GM23248 (cell line): ENCODE data around the gene ARFGEF2. TPM values are rescaled to one million over a fixed set of nuclear protein-coding genes. Genes with fewer than 3 reads are reported as not detected.

Experiments
- DNase-seq: peaks from one replicate; pipeline ENCODE4 v3.0.0-alpha.2; 2015
- H2AFZ ChIP-seq: fragments of 200-600 bp; sonication (generic); 2 replicates; pipeline ENCODE4 v1.6.1; 2016; ENCODE audit warnings: antibody characterized with exemption
- H3F3A ChIP-seq: fragments of 200-600 bp; sonication (generic); 2 replicates; pipeline ENCODE4 v1.6.1; 2016; ENCODE audit warnings: mild to moderate bottlenecking, antibody characterized with exemption, mixed run types; ENCODE audit not compliant: insufficient read depth
- H3K27ac ChIP-seq: fragments of 200-600 bp; sonication (generic); 2 replicates; pipeline ENCODE4 v1.5.1; 2016; ENCODE audit warnings: mild to moderate bottlenecking
- H3K27me3 ChIP-seq: fragments of 200-600 bp; sonication (generic); replicated peaks from 2 replicates; pipeline ENCODE4 v1.6.1; 2016; ENCODE audit warnings: mild to moderate bottlenecking; ENCODE audit not compliant: insufficient read depth
- H3K36me3 ChIP-seq: fragments of 200-600 bp; sonication (generic); 2 replicates; pipeline ENCODE4 v1.6.1; 2016; ENCODE audit warnings: low read depth, mild to moderate bottlenecking
- H3K4me1 ChIP-seq: fragments of 200-600 bp; sonication (generic); 2 replicates; pipeline ENCODE4 v1.6.1; 2016; ENCODE audit warnings: mild to moderate bottlenecking; ENCODE audit not compliant: insufficient read depth
- H3K4me2 ChIP-seq: fragments of 200-600 bp; sonication (generic); one replicate; pipeline ENCODE4 v1.6.1; 2016; ENCODE audit warnings: mild to moderate bottlenecking; ENCODE audit not compliant: unreplicated experiment
- H3K4me3 ChIP-seq: fragments of 200-600 bp; sonication (generic); 2 replicates; pipeline ENCODE4 v1.5.1; 2016; ENCODE audit warnings: mild to moderate bottlenecking
- H3K79me2 ChIP-seq: fragments of 200-600 bp; sonication (generic); 2 replicates; pipeline ENCODE4 v1.6.1; 2016; ENCODE audit warnings: mild to moderate bottlenecking; ENCODE audit not compliant: insufficient read depth
- H3K9ac ChIP-seq: fragments of 200-600 bp; sonication (generic); 2 replicates; pipeline ENCODE4 v1.6.1; 2016; ENCODE audit warnings: mild to moderate bottlenecking
- H3K9me2 ChIP-seq: fragments of 200-600 bp; sonication (generic); 2 replicates; pipeline ENCODE4 v1.6.1; 2016; ENCODE audit warnings: mixed run types, mild to moderate bottlenecking, moderate library complexity; ENCODE audit not compliant: insufficient read depth
- H3K9me3 ChIP-seq: fragments of 200-600 bp; sonication (generic); one replicate; pipeline ENCODE4 v1.6.1; 2017; ENCODE audit warnings: low read depth
- H4K20me1 ChIP-seq: fragments of 200-600 bp; sonication (generic); 2 replicates; pipeline ENCODE4 v1.6.0; 2016; ENCODE audit not compliant: insufficient read depth
- EZH2 ChIP-seq: fragments of 200-600 bp; sonication (generic); IDR thresholded peaks from 2 replicates; pipeline ENCODE4 v1.6.1; 2018; ENCODE audit warnings: antibody characterized with exemption, mild to moderate bottlenecking; ENCODE audit not compliant: insufficient read depth, poor library complexity, severe bottlenecking
- EZH2phosphoT487 ChIP-seq: fragments of 200-600 bp; sonication (generic); IDR thresholded peaks from 2 replicates; pipeline ENCODE4 v1.6.1; 2018; ENCODE audit warnings: antibody characterized with exemption, moderate library complexity, mild to moderate bottlenecking, low read depth; ENCODE audit not compliant: insufficient read depth
- WGBS, 2 experiments: methylation state at CpG; one replicate each; pipeline ENCODE4 v1.1.6; 2015 to 2017; ENCODE audit warnings: low lambda C conversion rate in 2 of 2, low coverage in 1 of 2; ENCODE audit errors: missing lambda C conversion rate in 2 of 2; 5-methylcytosine and 5-hydroxymethylcytosine counted together
- in situ Hi-C: fragments of 300-500 bp; cut with MboI; formaldehyde crosslinking; loops from 2 replicates; pipeline ENCODE4 v1.15.0; 2020
- polyA plus RNA-seq: library from polyadenylated mRNA; unstranded; fragments of >200 nt; fragmentation: Nextera tagmentation; extraction: Ambion mirVana; gene quantifications from 2 replicates; pipeline ENCODE4 v1.2.1, GENCODE V29; 2016
- total RNA-seq: library from RNA; depleted of rRNA; stranded (reverse); fragments of >200 nt; shearing (Covaris generic); gene quantifications from 2 replicates; pipeline ENCODE4 v1.2.3, GENCODE V29; 2014

ARFGEF2 gene
- total and polyA plus RNA-seq, 2 experiments from 2014 or later, result 7.0 to 30.6 TPM

DNA sequence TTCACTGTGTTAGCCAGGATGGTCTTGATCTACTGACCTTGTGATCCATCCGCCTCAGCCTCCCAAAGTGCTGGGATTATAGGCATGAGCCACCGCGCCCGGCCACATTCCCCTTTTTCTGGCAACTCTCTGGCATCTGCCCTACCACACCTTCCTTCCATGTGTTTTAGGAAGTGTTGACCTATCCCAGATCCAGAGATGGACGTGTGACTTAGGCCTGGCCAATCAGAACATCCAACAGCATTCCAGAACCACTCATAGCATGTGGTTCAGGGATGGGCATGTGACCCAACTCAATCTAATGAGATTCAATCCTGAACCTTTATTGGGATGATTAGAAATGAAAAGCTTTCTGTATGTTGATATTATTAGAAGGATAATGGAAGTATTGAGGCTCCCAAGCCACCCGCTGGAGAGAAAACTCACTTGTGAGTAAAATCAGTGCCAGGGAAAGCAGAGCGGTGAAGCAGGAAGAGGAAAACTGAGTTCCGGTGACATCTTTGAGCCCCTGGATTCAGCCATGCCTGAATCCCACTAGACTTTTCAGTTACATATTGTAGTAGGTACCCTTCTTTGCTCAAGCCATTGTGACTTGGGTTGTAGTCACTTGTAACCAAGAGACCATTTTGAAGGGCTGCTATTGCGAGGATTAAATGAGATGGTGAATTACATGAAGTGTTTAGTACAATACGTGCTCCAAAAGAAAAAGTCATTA, 42.8 kb upstream of the ARFGEF2 start:
- H4K20me1 ChIP-seq, result no peaks in the 10 kb centered on the region
- no peak overlapping the region for H2AFZ ChIP-seq
- no peaks in the 10 kb centered on the region for H3F3A ChIP-seq
- H3K36me3 ChIP-seq, result no peaks in the 10 kb centered on the region
- no peak for DNase-seq
- 0 out of 2 replicates have a peak, but pooled peaks cover 9% of the 10 kb centered on the region for H3K4me1 ChIP-seq
- no peak for TF ChIP-seq EZH2
- no peak for TF ChIP-seq EZH2phosphoT487
- no peak overlapping the region for H3K4me2 ChIP-seq
- H3K9me2 ChIP-seq, result no peaks in the 10 kb centered on the region
- H3K27me3 ChIP-seq, result no peaks in the 10 kb centered on the region
- 75 to 79% methylated on average over 10 of the region's 10 CpGs for WGBS, 2 experiments
- H3K9ac ChIP-seq, result no peak overlapping the region
- H3K9me3 ChIP-seq, result no peaks in the 10 kb centered on the region
- H3K4me3 ChIP-seq, result no peak overlapping the region
- H3K27ac ChIP-seq, result no peak overlapping the region
- H3K79me2 ChIP-seq, result no peaks in the 10 kb centered on the region
- in situ Hi-C loops, result no loop called here

DNA sequence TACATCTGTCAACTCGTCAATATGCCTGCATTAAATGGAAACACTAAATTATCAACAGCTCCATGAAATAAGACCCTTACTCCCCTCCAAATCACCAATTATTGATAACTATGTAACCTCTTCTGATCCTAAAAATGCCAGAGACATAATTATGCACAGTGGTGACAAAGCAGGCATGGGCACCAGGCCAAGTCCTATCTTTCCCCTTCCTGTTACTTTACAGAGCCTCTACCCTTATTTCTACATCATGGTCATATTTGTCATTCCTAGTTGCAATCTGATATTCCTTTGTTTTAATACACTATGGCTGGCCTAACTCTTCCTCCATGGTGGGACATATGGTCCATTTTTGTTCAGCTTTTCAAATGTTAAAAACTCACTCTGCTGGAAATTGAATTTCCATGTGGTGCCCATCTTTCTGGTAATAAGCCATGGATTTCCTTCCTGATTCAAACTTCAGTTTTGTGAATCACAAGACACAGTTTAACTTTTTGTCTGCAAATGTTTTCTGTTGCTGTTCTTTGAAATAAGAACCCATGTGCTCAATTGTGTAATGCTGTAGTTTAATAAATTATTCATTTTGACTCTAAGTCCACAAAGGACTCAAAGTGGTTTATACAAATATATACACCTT, 41.8 kb upstream of the ARFGEF2 start:
- H3K36me3 ChIP-seq, result no peaks in the 10 kb centered on the region
- no peaks in the 10 kb centered on the region for H3K27me3 ChIP-seq
- TF ChIP-seq EZH2phosphoT487 (no peak), EZH2 (no peak)
- H3F3A ChIP-seq, result no peaks in the 10 kb centered on the region
- WGBS, 2 experiments, result 16 to 19% methylated on average over 1 of the region's 1 CpG
- H4K20me1 ChIP-seq, result no peaks in the 10 kb centered on the region
- H3K9me3 ChIP-seq, result no peaks in the 10 kb centered on the region
- H3K4me1 ChIP-seq, result 0 out of 2 replicates have a peak, but pooled peaks cover 9% of the 10 kb centered on the region
- H3K27ac ChIP-seq, result no peak overlapping the region
- no peak overlapping the region for H2AFZ ChIP-seq
- no peak overlapping the region for H3K4me3 ChIP-seq
- no peak overlapping the region for H3K4me2 ChIP-seq
- no peak overlapping the region for H3K9ac ChIP-seq
- H3K9me2 ChIP-seq, result no peaks in the 10 kb centered on the region
- no peaks in the 10 kb centered on the region for H3K79me2 ChIP-seq
- DNase-seq, result no peak
- in situ Hi-C loops, result no loop called here

DNA sequence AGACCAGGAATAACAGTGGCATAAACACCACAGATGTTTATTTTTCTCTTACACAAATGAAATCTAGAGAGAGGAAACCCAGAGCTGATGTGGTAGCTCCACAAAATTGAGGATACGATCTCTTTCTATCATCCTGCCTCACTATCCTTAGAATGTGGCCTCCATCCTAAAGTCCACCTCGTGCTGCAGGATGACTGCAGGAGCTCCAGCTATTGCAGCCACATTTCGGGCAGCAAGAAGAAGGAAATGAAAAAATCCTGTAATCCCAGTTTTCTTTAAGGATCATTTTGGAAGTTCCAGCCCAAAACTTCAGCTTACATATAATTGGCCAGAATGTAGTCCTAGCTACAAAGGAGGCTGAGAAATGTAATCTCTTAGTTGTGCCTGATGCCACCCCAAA, 41.2 kb upstream of the ARFGEF2 start:
- 49 to 59% methylated on average over 3 of the region's 3 CpGs for WGBS, 2 experiments
- no peak for TF ChIP-seq EZH2
- no peak for TF ChIP-seq EZH2phosphoT487
- 0 out of 2 replicates have a peak, but pooled peaks cover 9% of the 10 kb centered on the region for H3K4me1 ChIP-seq
- H3K9me2 ChIP-seq, result no peaks in the 10 kb centered on the region
- DNase-seq, result no peak
- H2AFZ ChIP-seq, result no peak overlapping the region
- no peaks in the 10 kb centered on the region for H3F3A ChIP-seq
- H4K20me1 ChIP-seq, result no peaks in the 10 kb centered on the region
- H3K9ac ChIP-seq, result no peak overlapping the region
- H3K36me3 ChIP-seq, result no peaks in the 10 kb centered on the region
- H3K4me3 ChIP-seq, result no peak overlapping the region
- no peaks in the 10 kb centered on the region for H3K27me3 ChIP-seq
- H3K9me3 ChIP-seq, result no peaks in the 10 kb centered on the region
- in situ Hi-C loops, result no loop called here
- no peak overlapping the region for H3K27ac ChIP-seq
- no peaks in the 10 kb centered on the region for H3K79me2 ChIP-seq
- H3K4me2 ChIP-seq, result no peak overlapping the region

DNA sequence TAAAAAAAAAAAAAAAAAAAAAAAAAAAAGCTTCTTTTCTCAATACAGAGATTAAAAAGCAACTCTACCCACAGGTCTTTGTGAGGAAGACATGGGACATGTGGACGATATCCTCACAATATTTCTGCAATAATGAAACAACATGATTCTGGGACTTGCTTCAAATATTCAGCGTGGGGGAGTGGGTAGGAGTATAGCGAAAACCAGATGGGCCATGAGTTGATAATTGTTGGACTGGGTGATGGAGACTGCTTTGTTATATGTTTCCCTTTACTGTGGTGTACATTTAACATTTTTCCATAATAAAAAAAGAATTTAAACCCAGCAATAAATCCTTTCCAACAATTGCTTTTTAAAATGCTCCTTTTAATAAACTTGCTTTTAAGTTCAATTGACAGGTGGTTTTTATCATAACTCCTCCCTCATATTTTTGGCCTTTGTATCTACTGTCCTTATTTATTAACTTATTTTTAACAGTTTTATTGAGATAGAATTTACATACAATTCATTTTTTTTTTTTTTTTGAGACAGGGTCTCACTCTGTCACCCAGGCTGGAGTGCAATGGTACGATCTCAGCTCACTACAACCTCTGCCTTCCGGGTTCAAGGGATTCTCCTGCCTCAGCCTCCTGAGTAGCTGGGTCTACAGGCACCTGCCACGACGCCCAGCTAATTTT, 40.4 kb upstream of the ARFGEF2 start:
- in situ Hi-C loops, result no loop called here
- Histone ChIP-seq H3K4me3 (no peak overlapping the region), H3K27ac (no peak overlapping the region), H3K9me2 (no peaks in the 10 kb centered on the region), H3K9ac (no peak overlapping the region), H3K36me3 (no peaks in the 10 kb centered on the region), H4K20me1 (no peaks in the 10 kb centered on the region), H3K27me3 (no peaks in the 10 kb centered on the region), H3K4me2 (no peak overlapping the region), H3K4me1 (0 out of 2 replicates have a peak, but pooled peaks cover 3% of the 10 kb centered on the region), H3K9me3 (no peaks in the 10 kb centered on the region), H3K79me2 (no peaks in the 10 kb centered on the region), H3F3A (no peaks in the 10 kb centered on the region), H2AFZ (no peak overlapping the region)
- DNase-seq, result no peak
- WGBS, 2 experiments, result 38 to 47% methylated on average over 7 of the region's 7 CpGs
- TF ChIP-seq EZH2, result no peak
- no peak for TF ChIP-seq EZH2phosphoT487
